Pons (tissue), 1 donor: ENCODE results near the gene ZNF780B.
"Not testable (repeated sequence)": the region's sequence is repeated elsewhere in the genome, so short reads cannot be mapped to it uniquely, and the experiment has no call there.

ENCODE experiments used
- DNase-seq: peaks from one replicate; pipeline ENCODE4 v3.0.0-alpha.2; 2016; ENCODE audit warnings: low spot score

The ZNF780B gene

DNA sequence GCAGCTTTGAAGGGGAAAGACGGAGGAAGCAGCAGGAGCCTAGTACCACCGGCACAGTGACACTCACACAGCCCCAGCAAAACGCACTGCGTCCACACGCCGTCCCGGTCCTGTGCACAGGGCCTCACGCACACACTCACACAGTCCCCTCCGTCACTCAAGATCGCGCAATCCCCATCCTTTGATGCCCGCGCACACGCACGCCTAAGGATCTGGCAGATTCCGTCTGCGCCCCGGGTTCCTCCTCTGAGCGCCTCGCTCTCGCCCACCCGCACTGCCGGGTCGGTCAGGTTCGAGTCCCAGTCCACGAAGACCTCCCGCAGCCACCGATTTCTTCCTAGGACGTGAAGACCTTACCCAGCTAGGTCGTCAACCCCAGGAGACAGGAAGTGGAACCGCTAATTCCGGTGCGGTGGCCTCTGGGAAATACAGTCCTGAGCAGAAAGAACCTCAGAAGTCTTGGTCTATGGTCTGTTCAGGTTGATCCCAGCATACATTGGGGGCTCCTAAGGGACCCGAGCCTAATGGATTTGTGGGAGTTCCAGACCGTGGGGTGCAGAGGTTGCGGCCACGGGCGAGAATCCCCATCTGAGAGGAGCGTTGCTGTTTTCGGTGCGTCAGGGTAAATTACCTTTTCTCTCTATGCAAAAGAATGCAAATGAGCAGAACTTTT is at the start of gene ZNF780B:
ZNF780B (minus strand) TSS at position 400 of the 673 bp plus-strand sequence. CDS start 5,899 bp downstream, outside the sequence.
- peak; percentile 73 for DNase-seq

DNA sequence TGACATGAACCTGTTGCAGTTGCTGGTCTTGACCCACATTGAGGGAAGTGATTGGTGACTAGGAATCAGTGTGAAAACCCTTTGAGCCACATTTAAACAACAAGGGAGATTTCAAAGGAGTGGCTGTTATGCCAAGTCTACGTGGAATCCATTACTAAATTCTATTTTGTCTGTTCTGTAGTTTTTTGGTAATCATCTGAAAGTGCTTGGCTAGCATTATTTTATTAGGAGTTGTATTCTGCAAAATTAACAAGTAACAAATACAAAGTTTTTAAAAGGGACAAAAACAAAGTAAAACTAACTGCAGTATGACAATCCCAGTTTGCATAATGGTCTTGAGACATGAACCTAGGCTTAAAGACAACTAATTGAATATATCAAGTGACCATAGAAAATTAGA is 48.7 kb upstream of the ZNF780B start:
- DNase-seq, result no peak

DNA sequence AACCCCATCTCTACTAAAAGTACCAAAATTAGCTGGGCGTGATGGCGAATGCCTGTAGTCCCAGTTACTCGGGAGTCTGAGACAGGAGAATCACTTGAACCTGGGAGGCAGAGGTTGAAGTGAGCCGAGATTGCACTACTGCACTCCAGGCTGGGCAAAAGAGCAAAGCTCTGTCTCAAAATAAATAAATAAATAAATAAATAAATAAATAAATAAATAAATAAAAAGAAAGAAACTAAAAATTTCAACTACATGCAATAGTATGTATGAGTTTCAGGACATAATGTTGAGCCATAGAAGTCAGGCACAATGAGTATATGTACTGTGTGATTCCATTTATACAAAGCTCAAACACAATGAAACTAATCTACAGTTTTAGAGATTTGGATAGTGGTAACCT is 47.6 kb upstream of the ZNF780B start:
- no peak for DNase-seq

DNA sequence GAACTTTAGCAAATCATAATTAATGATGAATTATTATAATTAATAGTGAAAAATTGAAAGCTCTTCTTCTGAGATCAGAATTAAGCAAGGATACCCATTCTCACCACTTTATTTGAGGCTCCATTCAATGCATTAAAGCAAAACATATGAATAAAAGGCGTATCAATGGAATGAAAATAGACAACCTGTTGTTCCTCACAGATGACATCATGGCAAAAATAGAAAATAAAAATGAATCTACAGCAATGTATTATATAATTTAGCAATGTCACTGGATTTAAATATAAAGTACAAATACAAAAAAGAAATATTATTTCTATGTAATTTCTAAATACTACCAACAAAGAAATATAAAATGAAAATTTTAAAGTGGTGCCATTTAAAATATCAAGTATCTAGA is 45.8 kb upstream of the ZNF780B start:
- no peak for DNase-seq

DNA sequence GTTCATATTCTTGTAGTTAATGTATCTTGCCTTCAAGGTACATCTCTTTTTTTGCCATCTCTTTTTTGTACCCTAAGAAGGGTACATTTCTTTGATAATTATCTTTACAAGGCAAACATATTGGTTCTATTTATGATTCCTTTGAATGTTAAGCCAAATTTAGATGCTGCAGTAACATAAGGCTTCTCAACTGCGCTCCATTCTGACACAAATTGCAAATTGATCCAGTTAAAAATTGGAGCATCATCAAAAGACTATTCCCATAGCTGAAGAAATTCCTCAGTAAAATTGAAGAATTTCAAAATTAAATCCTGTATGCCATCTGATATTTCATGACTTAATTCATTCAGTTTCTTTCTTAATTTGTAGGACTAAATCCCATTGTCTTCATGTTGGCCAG is 37.4 kb upstream of the ZNF780B start:
- DNase-seq, result no peak

- DNase-seq, result no peak
Measured at GRCh38 chr19:40091205-40092129, 35.4 kb upstream of the ZNF780B start.

DNA sequence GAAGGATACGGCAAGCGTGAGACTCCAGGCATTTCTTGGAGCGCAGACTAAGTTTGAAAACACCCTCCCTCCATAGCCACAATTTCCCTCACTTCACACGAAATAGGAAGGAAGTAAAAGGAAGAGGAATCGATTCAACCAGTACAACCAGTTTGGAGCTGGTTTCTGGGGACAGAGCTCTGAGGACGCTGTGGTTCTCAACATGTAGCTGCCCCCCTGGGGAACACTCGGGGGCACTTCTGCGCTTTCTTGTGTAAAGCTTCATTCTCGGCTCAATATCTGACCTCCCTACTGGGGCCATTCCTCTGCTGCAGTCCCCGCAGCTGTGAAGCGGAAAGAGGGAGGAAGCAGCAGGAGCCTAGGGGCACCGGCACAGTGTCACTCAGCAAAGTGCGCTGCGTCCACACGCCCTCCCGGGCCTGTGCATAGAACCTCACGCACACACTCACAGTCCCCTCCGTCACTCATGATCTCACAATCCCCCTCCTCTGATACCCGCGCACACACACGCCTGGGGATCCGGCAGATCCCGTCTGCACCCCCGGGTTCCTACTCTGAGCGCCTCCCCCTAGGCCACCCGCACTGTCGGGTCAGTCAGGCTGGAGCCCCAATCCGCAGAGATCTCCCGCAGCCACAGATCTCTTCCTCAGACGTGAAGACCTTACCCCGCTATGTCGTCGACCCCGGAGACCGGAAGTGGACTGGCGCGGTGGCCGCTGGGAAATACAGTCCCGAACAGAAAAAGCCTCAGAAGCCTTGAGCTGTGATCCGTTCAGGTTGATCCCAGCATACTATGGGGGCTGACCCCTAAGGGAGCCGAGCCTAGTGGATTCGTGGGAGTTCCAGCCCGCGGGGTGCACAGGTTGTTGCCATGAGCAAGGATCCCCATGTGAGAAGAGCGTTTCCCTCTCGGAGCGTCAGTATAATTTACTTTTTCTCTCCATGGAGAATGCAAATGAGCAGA is 34.5 kb upstream of the ZNF780B start, which contains the start of gene ZNF780A:
ZNF780A (minus strand) TSS at position 703 of the 964 bp plus-strand sequence. CDS start 6,190 bp downstream, outside the sequence.
- DNase-seq, result peak; percentile 75

- no peak for DNase-seq
Measured at GRCh38 chr19:40089462-40089861, 33.4 kb upstream of the ZNF780B start.

DNA sequence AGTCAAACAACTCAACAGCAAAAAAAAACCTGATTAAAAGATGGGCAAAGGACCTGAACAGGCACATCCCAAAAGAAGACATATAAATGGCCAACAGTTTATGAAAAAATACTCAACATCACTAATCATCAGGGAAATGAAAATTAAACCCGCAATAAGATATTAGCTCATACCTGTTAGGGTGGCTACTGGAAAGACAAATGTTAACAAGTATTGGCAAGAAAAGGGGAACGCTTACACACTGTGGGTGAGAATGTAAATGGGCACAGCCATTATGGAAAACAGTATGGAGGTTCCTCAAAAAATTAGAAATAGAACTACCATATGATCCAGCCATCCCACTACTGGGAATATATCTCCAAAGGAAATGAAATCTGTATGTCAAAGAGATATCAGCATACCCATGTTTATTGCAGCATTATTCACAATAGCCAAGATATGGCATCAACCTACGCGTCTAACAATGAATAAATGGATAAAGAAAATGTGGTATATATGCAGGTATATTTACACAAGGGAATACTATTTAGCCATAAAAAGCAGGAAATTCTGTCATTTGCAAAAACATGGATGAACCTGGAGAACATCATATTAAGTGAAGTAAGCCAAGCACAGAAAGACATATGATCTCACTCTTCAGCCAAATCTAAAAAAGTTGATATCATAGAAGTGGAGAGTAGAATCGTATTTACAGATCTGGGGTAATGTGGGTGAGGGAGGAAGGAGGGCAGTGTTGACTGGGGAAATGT is 32.4 kb upstream of the ZNF780B start:
- DNase-seq, result no peak

DNA sequence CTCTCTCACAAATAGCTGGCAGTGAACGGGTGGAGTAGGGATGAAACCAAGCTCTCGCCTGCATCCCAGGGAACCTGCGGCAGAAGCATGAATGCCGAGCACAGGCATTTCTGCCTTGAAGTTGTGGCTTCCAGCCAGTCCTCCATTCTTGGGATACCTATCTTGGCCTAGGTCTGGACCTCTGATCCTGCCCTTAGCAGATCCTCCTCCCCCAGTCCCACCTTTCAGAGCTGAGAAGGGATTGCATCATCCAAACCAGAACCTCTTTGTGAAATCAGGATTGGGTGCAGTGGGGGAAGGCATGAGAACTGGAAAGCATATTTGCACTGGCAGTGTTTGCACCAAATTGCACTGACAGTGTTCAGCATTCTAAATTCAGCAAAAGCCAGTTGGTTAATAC is 28.9 kb upstream of the ZNF780B start:
- DNase-seq, result no peak

GRCh38 chr19:40081411-40081810 is 25.4 kb upstream of the ZNF780B start:
- peak; percentile 13 for DNase-seq

DNA sequence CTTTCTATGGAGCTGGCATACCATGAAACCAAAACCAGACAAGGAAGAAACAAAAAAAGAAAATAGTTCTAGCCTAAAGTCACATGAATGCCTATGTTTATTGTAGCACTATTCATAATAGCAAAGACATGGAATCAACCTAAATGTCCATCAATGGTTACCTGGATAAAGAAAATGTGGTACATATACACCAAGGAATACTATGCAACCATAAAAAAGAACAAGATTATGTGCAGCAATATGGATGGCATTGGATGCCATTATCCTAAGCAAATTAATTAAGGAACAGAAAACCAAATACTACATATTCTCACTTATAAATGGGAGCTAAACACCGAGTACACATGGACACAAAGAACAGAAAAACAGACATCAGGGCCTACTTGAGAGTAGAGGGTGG is 24.3 kb upstream of the ZNF780B start:
- DNase-seq, result no peak

GRCh38 chr19:40078377-40078776 is 22.3 kb upstream of the ZNF780B start:
- no peak for DNase-seq

DNA sequence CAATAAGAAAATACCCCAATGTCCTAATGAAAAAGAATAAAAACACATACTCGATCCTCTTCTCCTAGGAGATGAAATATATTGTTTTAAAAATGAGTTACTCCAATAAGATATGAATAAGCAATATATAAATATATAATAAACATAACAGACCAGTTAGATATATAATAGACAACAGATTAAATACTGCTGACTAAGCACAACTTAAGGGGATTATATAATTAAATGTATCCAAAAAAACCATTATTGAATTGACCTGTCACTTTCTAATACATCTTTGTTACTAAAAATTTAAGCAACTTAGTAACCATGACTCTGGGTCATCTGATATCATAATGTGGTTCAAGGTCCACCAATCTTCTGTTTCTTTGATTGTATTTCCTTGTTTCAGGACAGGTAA is 14.0 kb upstream of the ZNF780B start:
- no peak for DNase-seq

DNA sequence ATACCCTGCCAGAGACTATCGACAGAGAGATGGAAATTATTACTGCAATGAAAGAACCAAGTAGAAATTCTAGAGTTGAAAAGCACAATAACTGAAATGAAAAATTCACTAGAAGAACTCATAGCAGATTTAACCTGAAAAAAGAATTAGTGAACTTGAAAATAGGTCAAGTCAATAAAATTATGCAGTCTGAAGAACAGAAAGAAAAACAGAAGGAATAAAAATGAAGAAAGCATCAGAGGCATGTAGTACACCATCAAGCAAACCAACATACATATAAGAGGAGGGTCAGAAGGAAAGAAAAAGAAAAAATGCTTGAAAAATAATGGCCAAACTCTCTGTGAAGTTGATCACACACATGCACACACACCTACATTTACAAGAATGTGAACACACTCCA is 3.6 kb upstream of the ZNF780B start:
- no peak for DNase-seq

- DNase-seq, result no peak
Measured at GRCh38 chr19:40057166-40057565, 1.1 kb upstream of the ZNF780B start.

GRCh38 chr19:40056505-40056904 is 474 bp upstream of the ZNF780B start:
- no peak for DNase-seq

DNA sequence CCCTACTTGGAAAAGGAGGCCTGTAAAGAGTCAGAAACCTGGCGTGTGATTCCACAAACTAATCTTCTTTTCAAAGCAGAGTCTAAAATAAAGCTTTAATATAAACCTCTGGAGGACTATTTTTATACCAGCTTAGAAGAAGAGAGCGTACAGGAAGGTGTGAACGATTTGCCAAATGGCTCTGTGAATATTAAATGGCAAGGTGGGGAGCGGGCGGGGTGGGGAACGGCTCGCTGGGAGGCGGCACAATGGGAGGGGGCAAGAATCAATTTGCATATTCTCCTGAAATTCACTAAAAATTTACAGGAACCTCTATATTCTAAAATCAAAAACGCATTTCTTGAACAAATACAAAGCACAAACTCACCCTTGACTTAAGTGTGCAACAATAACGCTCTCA is 982 bp downstream of the ZNF780B start:
- no peak for DNase-seq

- no peak for DNase-seq
Measured at GRCh38 chr19:40054632-40055031, 1.4 kb downstream of the ZNF780B start.

DNA sequence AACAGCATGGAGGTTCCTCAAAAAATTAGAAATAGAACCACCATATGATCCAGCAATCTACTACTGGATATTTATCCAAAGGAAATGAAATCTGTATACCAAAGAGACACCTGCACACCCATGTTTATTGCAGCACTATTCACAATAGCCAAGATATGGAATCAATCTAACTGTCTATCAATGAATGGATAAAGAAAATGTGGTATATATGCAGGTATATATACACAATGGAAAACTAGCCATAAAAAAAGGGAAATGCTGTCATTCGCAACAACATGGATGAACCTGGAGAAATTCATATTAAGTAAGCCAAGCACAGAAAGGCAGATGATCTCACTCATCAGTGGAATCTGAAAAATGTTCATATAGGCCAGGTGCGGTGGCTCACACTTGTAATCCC is 2.5 kb downstream of the ZNF780B start:
- DNase-seq, result no peak

- DNase-seq, result not testable (repeated sequence)
Measured at GRCh38 chr19:40041718-40042117, 14.3 kb downstream of the ZNF780B start.
